ENCODE results near the gene GNG13.
"Not testable (repeated sequence)": the region's sequence is repeated elsewhere in the genome, so short reads cannot be mapped to it uniquely, and the experiment has no call there.

Gene GNG13

DNA sequence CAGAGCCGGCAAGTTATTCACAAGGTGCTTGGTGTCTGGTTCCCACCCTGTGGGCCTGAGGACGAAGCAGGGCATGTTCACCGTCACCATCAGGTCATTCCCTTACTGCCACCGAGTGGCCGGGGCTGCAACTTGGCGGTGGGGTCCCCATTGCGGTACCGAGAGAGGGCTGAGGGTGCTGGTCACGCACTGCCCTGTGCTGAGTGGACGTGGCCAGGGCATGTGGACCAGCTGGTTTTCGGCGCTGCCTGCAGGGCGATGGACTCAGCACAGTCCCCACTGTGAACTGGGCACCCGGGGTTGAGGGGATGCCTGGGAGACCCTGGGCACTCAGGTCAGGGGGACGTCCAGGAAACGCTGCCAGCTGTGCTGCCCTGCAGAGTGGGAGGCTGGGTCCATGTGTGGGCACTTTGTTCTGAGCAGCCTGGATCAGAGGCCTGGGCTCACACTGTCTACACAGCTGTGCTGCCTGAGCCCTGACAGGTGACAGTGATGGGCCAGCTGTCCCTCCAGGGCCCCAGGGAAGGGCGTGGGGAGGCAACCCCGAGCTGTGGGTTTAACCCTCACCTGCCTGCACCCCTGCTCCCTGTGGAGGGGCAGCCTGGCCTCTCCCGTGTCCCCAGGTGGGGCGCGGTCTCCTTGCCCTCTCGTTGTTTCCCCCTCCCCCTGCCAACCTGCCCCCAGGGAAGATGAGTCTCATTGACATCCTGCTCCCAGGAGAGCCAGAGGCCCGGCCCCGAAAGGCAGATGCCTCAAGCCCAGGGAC is 39.3 kb upstream of the GNG13 start:
- Histone ChIP-seq H3K79me2 (ENCODE audit: insufficient read depth, low read depth) (no peaks in the 10 kb centered on the region), H3K4me2 (no peak overlapping the region), H3K27me3 (ENCODE audit: insufficient read depth, low read depth) (peaks cover 84% of the 10 kb centered on the region), H4K20me1 (ENCODE audit: insufficient read depth) (no peaks in the 10 kb centered on the region), H3K36me3 (ENCODE audit: insufficient read depth) (no peaks in the 10 kb centered on the region), H2AFZ (ENCODE audit: low read depth) (no peak overlapping the region), H3K4me3 (IDR thresholded peaks at IDR 0.05; ENCODE audit: insufficient read depth, low read depth, low read length) (no peak overlapping the region), H3K9ac (no peak overlapping the region), H3K4me1 (ENCODE audit: low read depth, poor library complexity, severe bottlenecking) (no peaks in the 10 kb centered on the region), H3K27ac (no peak overlapping the region)
- TF ChIP-seq, protein P1, sequence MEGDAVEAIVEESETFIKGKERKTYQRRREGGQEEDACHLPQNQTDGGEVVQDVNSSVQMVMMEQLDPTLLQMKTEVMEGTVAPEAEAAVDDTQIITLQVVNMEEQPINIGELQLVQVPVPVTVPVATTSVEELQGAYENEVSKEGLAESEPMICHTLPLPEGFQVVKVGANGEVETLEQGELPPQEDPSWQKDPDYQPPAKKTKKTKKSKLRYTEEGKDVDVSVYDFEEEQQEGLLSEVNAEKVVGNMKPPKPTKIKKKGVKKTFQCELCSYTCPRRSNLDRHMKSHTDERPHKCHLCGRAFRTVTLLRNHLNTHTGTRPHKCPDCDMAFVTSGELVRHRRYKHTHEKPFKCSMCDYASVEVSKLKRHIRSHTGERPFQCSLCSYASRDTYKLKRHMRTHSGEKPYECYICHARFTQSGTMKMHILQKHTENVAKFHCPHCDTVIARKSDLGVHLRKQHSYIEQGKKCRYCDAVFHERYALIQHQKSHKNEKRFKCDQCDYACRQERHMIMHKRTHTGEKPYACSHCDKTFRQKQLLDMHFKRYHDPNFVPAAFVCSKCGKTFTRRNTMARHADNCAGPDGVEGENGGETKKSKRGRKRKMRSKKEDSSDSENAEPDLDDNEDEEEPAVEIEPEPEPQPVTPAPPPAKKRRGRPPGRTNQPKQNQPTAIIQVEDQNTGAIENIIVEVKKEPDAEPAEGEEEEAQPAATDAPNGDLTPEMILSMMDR (conservative IDR thresholded peaks at IDR 0.05; ENCODE audit: low read depth, low read length) = no peak

DNA sequence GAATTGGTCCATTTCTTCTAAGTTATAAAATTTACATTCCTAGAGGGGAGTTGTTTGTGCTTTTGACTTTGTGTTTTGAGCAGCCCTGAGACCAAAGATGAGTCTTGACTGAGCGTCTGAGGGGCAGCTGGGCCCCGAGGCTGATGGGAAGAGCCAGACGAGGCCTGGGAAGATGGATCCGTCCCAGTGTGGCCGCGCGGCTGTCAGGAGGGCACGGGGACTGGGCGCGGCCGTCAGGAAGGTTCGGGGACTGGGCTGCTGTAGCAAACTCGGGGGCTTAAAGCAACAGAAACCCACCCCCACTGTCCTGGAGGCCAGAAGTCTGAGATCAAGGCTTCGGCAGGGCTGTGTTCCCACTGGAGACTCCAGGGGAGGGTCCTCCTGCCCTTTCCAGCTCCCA is 38.2 kb upstream of the GNG13 start:
- no peaks in the 10 kb centered on the region for H3K36me3 ChIP-seq (ENCODE audit: insufficient read depth)
- no peak overlapping the region for H3K4me3 ChIP-seq (IDR thresholded peaks at IDR 0.05; ENCODE audit: insufficient read depth, low read depth, low read length)
- H3K27me3 ChIP-seq (ENCODE audit: insufficient read depth, low read depth) = peaks cover 86% of the 10 kb centered on the region
- H3K79me2 ChIP-seq (ENCODE audit: insufficient read depth, low read depth) = no peaks in the 10 kb centered on the region
- H3K4me2 ChIP-seq = no peak overlapping the region
- H2AFZ ChIP-seq (ENCODE audit: low read depth) = no peak overlapping the region
- no peaks in the 10 kb centered on the region for H4K20me1 ChIP-seq (ENCODE audit: insufficient read depth)
- H3K27ac ChIP-seq = no peak overlapping the region
- H3K9ac ChIP-seq = no peak overlapping the region
- no peaks in the 10 kb centered on the region for H3K4me1 ChIP-seq (ENCODE audit: low read depth, poor library complexity, severe bottlenecking)
- TF ChIP-seq, protein P1 (conservative IDR thresholded peaks at IDR 0.05; ENCODE audit: low read depth, low read length) = no peak

- H3K4me1 ChIP-seq (ENCODE audit: low read depth, poor library complexity, severe bottlenecking); H2AFZ ChIP-seq (ENCODE audit: low read depth); H3K27ac ChIP-seq; H3K4me2 ChIP-seq; H3K4me3 ChIP-seq (IDR thresholded peaks at IDR 0.05; ENCODE audit: insufficient read depth, low read depth, low read length); H3K36me3 ChIP-seq (ENCODE audit: insufficient read depth); H3K9ac ChIP-seq; H4K20me1 ChIP-seq (ENCODE audit: insufficient read depth); H3K79me2 ChIP-seq (ENCODE audit: insufficient read depth, low read depth): not testable (repeated sequence)
- H3K27me3 ChIP-seq (ENCODE audit: insufficient read depth, low read depth) = peaks cover 83% of the 10 kb centered on the region
Measured at GRCh38 chr16:836822-837221, 36.3 kb upstream of the GNG13 start.

GRCh38 chr16:836221-836620 is 35.7 kb upstream of the GNG13 start:
- H3K79me2 ChIP-seq (ENCODE audit: insufficient read depth, low read depth) = no peaks in the 10 kb centered on the region
- H3K27ac ChIP-seq = no peak overlapping the region
- no peaks in the 10 kb centered on the region for H3K4me1 ChIP-seq (ENCODE audit: low read depth, poor library complexity, severe bottlenecking)
- H3K4me2 ChIP-seq = no peak overlapping the region
- no peak overlapping the region for H3K4me3 ChIP-seq (IDR thresholded peaks at IDR 0.05; ENCODE audit: insufficient read depth, low read depth, low read length)
- H4K20me1 ChIP-seq (ENCODE audit: insufficient read depth) = no peaks in the 10 kb centered on the region
- peaks cover 83% of the 10 kb centered on the region for H3K27me3 ChIP-seq (ENCODE audit: insufficient read depth, low read depth)
- H3K9ac ChIP-seq = no peak overlapping the region
- TF ChIP-seq, protein P1 (conservative IDR thresholded peaks at IDR 0.05; ENCODE audit: low read depth, low read length) = no peak
- H2AFZ ChIP-seq (ENCODE audit: low read depth) = no peak overlapping the region
- no peaks in the 10 kb centered on the region for H3K36me3 ChIP-seq (ENCODE audit: insufficient read depth)

DNA sequence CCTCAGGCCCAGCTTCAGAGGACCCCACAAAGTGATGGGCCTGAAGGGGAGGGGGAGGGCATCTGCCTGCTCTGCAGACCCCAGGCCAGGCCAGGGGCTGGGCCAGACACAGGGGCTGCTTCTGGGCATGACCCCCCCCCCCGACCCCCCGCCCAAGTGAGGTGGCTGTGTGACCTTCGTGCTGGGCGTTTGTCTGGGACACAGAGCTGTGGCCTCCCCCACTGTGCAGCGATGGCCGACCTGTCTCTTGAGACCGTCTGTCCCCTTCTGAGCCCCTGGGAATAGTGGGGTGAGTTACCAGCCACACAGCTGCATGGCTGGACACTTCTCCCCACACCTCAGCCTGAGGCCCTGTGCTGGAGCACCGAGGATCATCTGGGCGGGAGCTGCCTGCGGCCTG is 34.8 kb upstream of the GNG13 start:
- Histone ChIP-seq H3K4me2 (no peak overlapping the region), H2AFZ (ENCODE audit: low read depth) (no peak overlapping the region), H3K9ac (no peak overlapping the region), H3K36me3 (ENCODE audit: insufficient read depth) (no peaks in the 10 kb centered on the region), H3K4me1 (ENCODE audit: low read depth, poor library complexity, severe bottlenecking) (no peaks in the 10 kb centered on the region), H3K79me2 (ENCODE audit: insufficient read depth, low read depth) (no peaks in the 10 kb centered on the region), H3K27me3 (ENCODE audit: insufficient read depth, low read depth) (peaks cover 91% of the 10 kb centered on the region), H4K20me1 (ENCODE audit: insufficient read depth) (no peaks in the 10 kb centered on the region), H3K27ac (no peak overlapping the region), H3K4me3 (IDR thresholded peaks at IDR 0.05; ENCODE audit: insufficient read depth, low read depth, low read length) (no peak overlapping the region)
- TF ChIP-seq, protein P1 (conservative IDR thresholded peaks at IDR 0.05; ENCODE audit: low read depth, low read length) = no peak
